ENCODE measurements around the gene ZNF723. TPM values are rescaled to one million over a fixed set of nuclear protein-coding genes. Genes with fewer than 3 reads are reported as not detected.

Gene ZNF723
- total and polyA plus RNA-seq, 4 donors, result not detected

- no peaks in the 10 kb centered on the region for H3K4me1 ChIP-seq (ENCODE audit: control insufficient read depth in 5 of 5, insufficient read depth in 5 of 5, low read length in 5 of 5)
- 23 to 26% methylated on average over 11 of the region's 11 CpGs for WGBS, 2 donors
- H3K9ac ChIP-seq (ENCODE audit: insufficient read depth in 1 of 2, low read length in 2 of 2), result no peak overlapping the region
- H3K4me3 ChIP-seq, result no peak overlapping the region
- no peak for TF ChIP-seq CTCF (IDR thresholded peaks at IDR 0.05; ENCODE audit: control extremely low read depth, extremely low read depth)
- peaks cover 0 to 7% (median 0%) of the 10 kb centered on the region in 3 donors for H3K27me3 ChIP-seq (ENCODE audit: control insufficient read depth in 3 of 3, insufficient read depth in 3 of 3, low read length in 2 of 3)
- no peak for DNase-seq
- peaks cover 0 to 33% (median 11%) of the 10 kb centered on the region in 4 donors for H3K9me3 ChIP-seq (ENCODE audit: control insufficient read depth in 4 of 4, insufficient read depth in 3 of 4, low read length in 3 of 4)
- H3K36me3 ChIP-seq (ENCODE audit: control insufficient read depth in 4 of 4, insufficient read depth in 4 of 4, low read length in 4 of 4), result no peaks in the 10 kb centered on the region
- ATAC-seq (ENCODE audit: insufficient read depth, low FRiP score), result no peak
- H3K27ac ChIP-seq (ENCODE audit: low read depth in 1 of 2, low read length in 1 of 2), result no peak overlapping the region
Observed at GRCh38 chr19:22806418-22806817, 25.7 kb upstream of the ZNF723 start.

- Histone ChIP-seq H3K4me3 (no peak overlapping the region), H3K27me3 (ENCODE audit: control insufficient read depth in 3 of 3, insufficient read depth in 3 of 3, low read length in 2 of 3) (peaks cover 0 to 7% (median 0%) of the 10 kb centered on the region in 3 donors), H3K9me3 (ENCODE audit: control insufficient read depth in 4 of 4, insufficient read depth in 3 of 4, low read length in 3 of 4) (peaks cover 0 to 31% (median 7%) of the 10 kb centered on the region in 4 donors), H3K36me3 (ENCODE audit: control insufficient read depth in 4 of 4, insufficient read depth in 4 of 4, low read length in 4 of 4) (no peaks in the 10 kb centered on the region), H3K4me1 (ENCODE audit: control insufficient read depth in 5 of 5, insufficient read depth in 5 of 5, low read length in 5 of 5) (no peaks in the 10 kb centered on the region), H3K27ac (ENCODE audit: low read depth in 1 of 2, low read length in 1 of 2) (no peak overlapping the region), H3K9ac (ENCODE audit: insufficient read depth in 1 of 2, low read length in 2 of 2) (no peak overlapping the region)
- 8 to 10% methylated on average over 53 to 72 of the region's 72 CpGs for WGBS, 2 donors
- ATAC-seq (ENCODE audit: insufficient read depth, low FRiP score) (no peak), DNase-seq (no peak)
- no peak for TF ChIP-seq CTCF (IDR thresholded peaks at IDR 0.05; ENCODE audit: control extremely low read depth, extremely low read depth)
Observed at GRCh38 chr19:22807061-22807835, 24.8 kb upstream of the ZNF723 start.

GRCh38 chr19:22814124-22814523, 18.0 kb upstream of the ZNF723 start:
- Histone ChIP-seq H3K9ac (ENCODE audit: insufficient read depth in 1 of 2, low read length in 2 of 2) (no peak overlapping the region), H3K36me3 (ENCODE audit: control insufficient read depth in 4 of 4, insufficient read depth in 4 of 4, low read length in 4 of 4) (no peaks in the 10 kb centered on the region), H3K27ac (ENCODE audit: low read depth in 1 of 2, low read length in 1 of 2) (no peak overlapping the region), H3K4me1 (ENCODE audit: control insufficient read depth in 5 of 5, insufficient read depth in 5 of 5, low read length in 5 of 5) (no peaks in the 10 kb centered on the region), H3K9me3 (ENCODE audit: control insufficient read depth in 4 of 4, insufficient read depth in 3 of 4, low read length in 3 of 4) (peaks cover 0 to 14% (median 4%) of the 10 kb centered on the region in 4 donors), H3K27me3 (ENCODE audit: control insufficient read depth in 3 of 3, insufficient read depth in 3 of 3, low read length in 2 of 3) (no peaks in the 10 kb centered on the region), H3K4me3 (no peak overlapping the region)
- 77 to 86% methylated on average over 2 of the region's 2 CpGs for WGBS, 2 donors
- TF ChIP-seq CTCF (IDR thresholded peaks at IDR 0.05; ENCODE audit: control extremely low read depth, extremely low read depth), result no peak
- DNase-seq (no peak), ATAC-seq (ENCODE audit: insufficient read depth, low FRiP score) (no peak)
